T-cell (primary cell): ENCODE data around the gene PKHD1. TPM values are rescaled to one million over a fixed set of nuclear protein-coding genes. Genes with fewer than 3 reads are reported as not detected.
"Not testable (repeated sequence)": the region's sequence is repeated elsewhere in the genome, so short reads cannot be mapped to it uniquely, and the experiment has no call there.

Experiments
- ATAC-seq, 4 experiments: fragments of 200-7000 bp in 3 of 4; fragments of 150-1000 bp in 1 of 4; cut with Tn5 transposase; replicated peaks in 1 of 4; 1 replicate in 3 of 4; 2 replicates in 1 of 4; pipeline ENCODE4 v1.10.0; 2021; ENCODE audit warnings: moderate library complexity in 3 of 4, mild to moderate bottlenecking in 2 of 4, moderate number of reproducible peaks in 1 of 4
- CTCF ChIA-PET, 2 donors: fragments of 300-600 bp; sonication (Branson Sonifier 250); formaldehyde crosslinking; loops; one replicate each; lab custom pipeline; 2022; ENCODE audit warnings: antibody characterized with exemption in 2 of 2; lab: Charles Lee
- POLR2A ChIA-PET, 2 donors: fragments of 300-600 bp; sonication (Branson Sonifier 250); formaldehyde crosslinking; loops; one replicate each; lab custom pipeline; 2022; ENCODE audit warnings: antibody characterized with exemption in 2 of 2; lab: Charles Lee
- DNase-seq, 35 experiments: peaks; one replicate each; pipeline versions ENCODE4 v3.0.0 to v3.0.0-alpha.2; 2013 to 2023
- H3K27ac ChIP-seq: one replicate; pipeline ENCODE4 v1.5.1; 2013; ENCODE audit warnings: low read length
- H3K27me3 ChIP-seq, 2 experiments: replicated peaks in 1 of 2; 1 replicate in 1 of 2; 2 replicates in 1 of 2; pipeline versions ENCODE4 v1.6.1 to v1.7.0; 2013; ENCODE audit warnings: low read length in 1 of 2, mixed read lengths in 1 of 2; ENCODE audit not compliant: control insufficient read depth in 2 of 2, insufficient read depth in 2 of 2; ENCODE audit errors: extremely low read depth in 1 of 2
- H3K36me3 ChIP-seq, 2 donors: 1 replicate in 1 of 2; 2 replicates in 1 of 2; pipeline versions ENCODE4 v1.6.1 to v1.7.0; 2013; ENCODE audit warnings: low read length in 1 of 2; ENCODE audit not compliant: control insufficient read depth in 2 of 2, insufficient read depth in 1 of 2; ENCODE audit errors: extremely low read depth in 1 of 2
- H3K4me1 ChIP-seq, 2 experiments: 1 replicate in 1 of 2; 2 replicates in 1 of 2; pipeline versions ENCODE4 v1.6.1 to v1.7.0; 2013; ENCODE audit warnings: low read length in 2 of 2, mixed read lengths in 1 of 2; ENCODE audit not compliant: insufficient read depth in 2 of 2, control insufficient read depth in 1 of 2; ENCODE audit errors: extremely low read depth in 1 of 2
- H3K4me3 ChIP-seq, 2 donors: 1 replicate in 1 of 2; 2 replicates in 1 of 2; pipeline versions ENCODE4 v1.5.1 to v1.7.0; 2013; ENCODE audit warnings: mild to moderate bottlenecking in 2 of 2, low read length in 1 of 2, moderate library complexity in 1 of 2; ENCODE audit not compliant: control insufficient read depth in 1 of 2; ENCODE audit errors: extremely low read depth in 1 of 2
- H3K9me3 ChIP-seq: 2 replicates; pipeline ENCODE4 v1.7.0; 2013
- H3K27ac Mint-ChIP-seq, 2 donors: one replicate each; pipeline ENCODE4 v1.8.0; 2020 to 2021; ENCODE audit warnings: mild to moderate bottlenecking in 2 of 2, mixed read lengths in 2 of 2
- H3K27me3 Mint-ChIP-seq, 2 donors: one replicate each; pipeline ENCODE4 v1.8.0; 2021 to 2022; ENCODE audit warnings: mixed read lengths in 2 of 2
- H3K36me3 Mint-ChIP-seq: one replicate; pipeline ENCODE4 v1.8.0; 2021; ENCODE audit warnings: mixed read lengths
- H3K4me1 Mint-ChIP-seq, 3 donors: one replicate each; pipeline ENCODE4 v1.8.0; 2020 to 2022; ENCODE audit warnings: mixed read lengths in 3 of 3, mild to moderate bottlenecking in 1 of 3
- H3K4me3 Mint-ChIP-seq, 3 donors: one replicate each; pipeline ENCODE4 v1.8.0; 2020 to 2022; ENCODE audit warnings: mild to moderate bottlenecking in 3 of 3, mixed read lengths in 3 of 3, moderate library complexity in 3 of 3
- H3K9me3 Mint-ChIP-seq, 3 donors: one replicate each; pipeline ENCODE4 v1.8.0; 2020 to 2022; ENCODE audit warnings: mixed read lengths in 3 of 3
- WGBS: methylation state at CpG from one replicate; pipeline ENCODE4 v1.1.5; 2013; ENCODE audit warnings: missing lambda C conversion rate; ENCODE audit not compliant: insufficient coverage; 5-methylcytosine and 5-hydroxymethylcytosine counted together
- total RNA-seq, 35 experiments: library from RNA in 6 of 35; stranded (reverse) in 6 of 35; fragments of 120-200 nt in 1 of 35; gene quantifications; one replicate each; pipeline versions ENCODE4 v1.2.1 to v1.2.4 and lab custom pipeline; 2013 to 2026

The PKHD1 gene
- total RNA-seq, 5 donors from 2014 or later (not counting 1 experiment from before 2014, with no cell fraction given): 0.03 TPM; not detected in 3

DNA sequence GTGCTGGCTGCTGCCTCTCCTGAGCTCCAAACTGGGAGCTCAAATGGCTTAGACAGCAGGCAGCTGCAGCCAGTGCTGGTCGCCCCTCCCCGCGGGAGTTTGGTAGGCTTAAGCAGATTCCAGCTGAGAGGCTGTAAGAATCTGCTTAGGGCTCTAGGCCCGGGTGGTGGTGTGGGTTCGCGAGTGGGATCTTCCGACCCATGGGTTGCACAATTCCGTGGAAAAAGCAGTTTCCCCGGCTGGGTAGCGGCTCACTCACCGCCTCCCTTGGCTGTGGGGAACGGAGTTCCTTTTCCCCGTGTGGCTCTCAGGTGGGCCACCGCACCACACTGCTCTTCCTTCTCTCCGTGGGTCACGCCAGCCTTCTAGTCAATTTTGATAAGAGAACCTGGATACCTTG is 232.5 kb downstream of the PKHD1 start:
- Histone ChIP-seq H3K4me1 (no peaks in the 10 kb centered on the region), H3K27me3 (peaks cover 0 to 9% of the 10 kb centered on the region in 2 experiments), H3K9me3 (no peaks in the 10 kb centered on the region), H3K27ac (no peak overlapping the region), H3K36me3 (no peaks in the 10 kb centered on the region), H3K4me3 (no peak overlapping the region)
- H3K4me3 Mint-ChIP-seq: no peak overlapping the region
- 83% methylated on average over 13 of the region's 16 CpGs for WGBS
- POLR2A ChIA-PET: no interaction called here
- H3K27ac Mint-ChIP-seq: no peak overlapping the region
- no peaks in the 10 kb centered on the region for H3K9me3 Mint-ChIP-seq
- no peaks in the 10 kb centered on the region for H3K36me3 Mint-ChIP-seq
- H3K27me3 Mint-ChIP-seq: peaks cover 7 to 10% of the 10 kb centered on the region in 2 donors
- no peak for DNase-seq
- CTCF ChIA-PET: no interaction called here
- H3K4me1 Mint-ChIP-seq: no peaks in the 10 kb centered on the region
- no peak for ATAC-seq

DNA sequence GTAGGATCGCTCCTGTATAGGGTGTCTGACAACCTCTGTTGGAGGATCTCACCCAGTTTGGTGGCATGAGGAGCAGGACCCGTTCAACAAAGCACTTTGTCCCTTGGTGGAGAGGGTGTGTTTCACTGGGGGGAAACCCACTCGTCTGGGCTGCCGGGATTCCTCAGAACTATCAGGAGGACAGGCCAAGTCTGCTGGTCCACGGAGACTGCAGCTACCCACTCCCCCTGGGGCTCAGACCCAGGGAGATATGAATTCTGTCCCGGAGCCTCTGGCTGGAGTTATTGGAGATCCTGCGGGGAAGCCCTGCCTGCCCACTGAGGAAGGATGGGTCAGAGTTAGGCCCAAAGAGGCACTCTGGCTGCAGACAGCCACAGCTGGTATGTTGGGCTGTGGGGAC is 233.1 kb downstream of the PKHD1 start:
- peaks cover 4 to 10% of the 10 kb centered on the region in 2 donors for H3K27me3 Mint-ChIP-seq
- no peak overlapping the region for H3K27ac ChIP-seq
- no peaks in the 10 kb centered on the region for H3K36me3 Mint-ChIP-seq
- H3K4me3 Mint-ChIP-seq: no peak overlapping the region
- no peak overlapping the region for H3K27ac Mint-ChIP-seq
- peaks cover 0 to 9% of the 10 kb centered on the region in 2 experiments for H3K27me3 ChIP-seq
- no peak for ATAC-seq
- CTCF ChIA-PET: no interaction called here
- POLR2A ChIA-PET: no interaction called here
- H3K4me3 ChIP-seq: no peak overlapping the region
- H3K36me3 ChIP-seq: no peaks in the 10 kb centered on the region
- H3K9me3 Mint-ChIP-seq: no peaks in the 10 kb centered on the region
- no peak for DNase-seq
- 79% methylated on average over 5 of the region's 7 CpGs for WGBS
- H3K4me1 ChIP-seq: no peaks in the 10 kb centered on the region
- H3K4me1 Mint-ChIP-seq: no peaks in the 10 kb centered on the region
- H3K9me3 ChIP-seq: no peaks in the 10 kb centered on the region

DNA sequence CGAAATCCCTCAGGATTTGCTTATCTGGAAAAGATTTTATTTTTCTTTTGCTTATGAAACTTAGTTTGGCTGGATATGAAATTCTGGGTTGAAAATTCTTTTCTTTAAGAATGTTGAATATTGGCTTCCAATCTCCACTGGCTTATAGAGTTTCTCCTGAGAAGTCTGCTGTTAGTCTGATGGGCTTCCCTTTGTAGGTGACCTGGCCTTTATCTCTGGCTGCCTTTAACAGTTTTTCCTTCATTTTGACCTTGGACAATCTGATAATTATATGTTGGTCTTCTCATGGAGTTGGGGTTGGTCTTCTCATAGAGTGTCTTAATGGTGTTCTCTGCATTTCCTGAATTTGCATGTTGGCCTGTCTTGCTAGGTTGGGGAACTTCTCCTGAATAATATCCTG is 234.3 kb downstream of the PKHD1 start:
- CTCF ChIA-PET, H3K36me3 Mint-ChIP-seq, H3K4me1 Mint-ChIP-seq, H3K9me3 Mint-ChIP-seq, H3K4me3 ChIP-seq, H3K4me1 ChIP-seq, H3K27me3 ChIP-seq, ATAC-seq, DNase-seq, H3K9me3 ChIP-seq, H3K27ac Mint-ChIP-seq, H3K36me3 ChIP-seq, POLR2A ChIA-PET, H3K27ac ChIP-seq, H3K27me3 Mint-ChIP-seq, H3K4me3 Mint-ChIP-seq: not testable (repeated sequence)
- no CpG with 5 or more reads among the region's 1 CpG for WGBS

DNA sequence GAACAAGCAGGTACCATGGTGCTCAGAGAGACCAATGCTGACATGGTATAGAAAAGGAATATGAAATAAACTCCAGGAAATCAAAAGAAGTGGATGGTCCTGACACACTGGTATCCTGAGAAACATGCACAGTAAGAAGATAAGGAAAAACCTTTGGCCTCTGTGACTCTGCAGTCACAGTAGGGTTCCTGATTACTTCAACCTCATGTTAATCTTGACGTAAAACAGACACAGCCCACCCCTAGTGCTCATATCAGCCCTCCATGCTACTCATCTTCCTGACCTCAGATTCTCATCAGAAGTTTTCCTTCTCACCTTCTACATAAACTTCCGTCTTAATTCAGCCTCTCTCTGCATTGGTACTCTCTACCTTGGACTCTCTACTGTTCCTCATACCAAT is 240.9 kb downstream of the PKHD1 start:
- H3K27me3 ChIP-seq: peaks cover 0 to 6% of the 10 kb centered on the region in 2 experiments
- H3K4me3 ChIP-seq: no peak overlapping the region
- H3K4me1 ChIP-seq: no peaks in the 10 kb centered on the region
- POLR2A ChIA-PET: no interaction called here
- no peaks in the 10 kb centered on the region for H3K36me3 ChIP-seq
- CTCF ChIA-PET: no interaction called here
- Mint-ChIP-seq H3K4me3 (no peak overlapping the region), H3K27ac (no peak overlapping the region), H3K9me3 (no peaks in the 10 kb centered on the region), H3K36me3 (no peaks in the 10 kb centered on the region), H3K4me1 (no peaks in the 10 kb centered on the region), H3K27me3 (no peaks in the 10 kb centered on the region)
- H3K27ac ChIP-seq: no peak overlapping the region
- ATAC-seq (no peak), DNase-seq (no peak)
- WGBS: 60% methylated on average over 1 of the region's 2 CpGs
- H3K9me3 ChIP-seq: no peaks in the 10 kb centered on the region

DNA sequence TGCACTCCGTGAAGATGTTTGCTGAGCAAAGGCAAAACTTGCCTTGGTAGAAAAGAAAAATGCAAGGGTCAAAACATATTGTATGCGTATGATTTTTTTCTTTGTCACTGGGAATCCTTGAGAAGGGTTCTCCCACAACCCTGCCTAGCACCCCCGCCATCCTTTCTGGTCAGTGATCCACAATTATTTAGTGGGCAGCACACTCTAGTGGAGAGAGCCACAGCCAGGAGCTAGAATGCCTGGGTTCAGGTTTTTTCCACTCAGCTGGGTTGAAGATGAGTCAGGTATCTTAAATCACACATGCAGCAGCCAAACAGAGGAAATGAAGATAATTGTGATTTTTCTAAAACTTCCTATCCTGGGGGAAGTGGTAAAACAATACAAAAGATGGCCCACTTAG is 243.1 kb downstream of the PKHD1 start:
- H3K27me3 ChIP-seq: peaks cover 0 to 6% of the 10 kb centered on the region in 2 experiments

DNA sequence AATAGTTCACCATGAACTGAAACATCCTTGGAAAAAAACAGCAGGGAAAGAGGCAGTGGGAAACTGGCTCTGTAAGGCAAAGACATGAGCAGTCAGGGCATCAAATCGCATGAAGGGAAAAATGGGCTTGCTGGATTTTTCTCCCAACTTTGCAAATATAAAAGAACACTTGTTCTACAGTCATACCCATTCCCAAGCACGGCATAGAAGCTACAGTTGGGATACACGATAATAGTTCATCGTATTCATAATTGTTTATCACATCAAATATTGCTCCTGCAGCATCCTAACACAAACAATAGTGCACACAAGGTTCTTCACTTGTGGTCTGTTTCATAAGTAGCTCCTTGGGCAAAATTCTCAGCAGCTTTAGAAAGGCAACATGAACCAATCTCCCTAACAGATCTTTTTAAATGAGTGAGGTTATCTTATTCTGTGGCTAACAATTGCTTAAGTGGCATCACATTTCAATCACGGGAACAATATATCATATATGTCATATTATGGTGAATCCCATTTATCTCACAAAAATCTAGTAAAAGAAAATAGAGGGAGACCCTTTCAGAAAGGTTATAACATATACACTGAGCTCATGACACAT is 243.9 kb downstream of the PKHD1 start:
- Mint-ChIP-seq H3K27ac (no peak overlapping the region), H3K9me3 (no peaks in the 10 kb centered on the region), H3K4me3 (no peak overlapping the region), H3K27me3 (no peaks in the 10 kb centered on the region), H3K36me3 (no peaks in the 10 kb centered on the region), H3K4me1 (no peaks in the 10 kb centered on the region)
- no peak for DNase-seq
- ChIA-PET POLR2A (no interaction called here), CTCF (interaction anchor here in 1 of 2 donors (0.6 kb wide), 1 partner anchor 115 kb away, joined by 3 read pairs; no protein-coding TSS in a partner anchor)
- 80% methylated on average over 4 of the region's 5 CpGs for WGBS
- peaks cover 0 to 6% of the 10 kb centered on the region in 2 experiments for H3K27me3 ChIP-seq
- H3K9me3 ChIP-seq: no peaks in the 10 kb centered on the region
- no peak overlapping the region for H3K4me3 ChIP-seq
- H3K36me3 ChIP-seq: no peaks in the 10 kb centered on the region
- H3K27ac ChIP-seq: no peak overlapping the region
- H3K4me1 ChIP-seq: no peaks in the 10 kb centered on the region
- ATAC-seq: no peak

More for the DNA sequence above, 243.1 kb downstream of the PKHD1 start:
- Mint-ChIP-seq H3K27ac (no peak overlapping the region), H3K4me1 (no peaks in the 10 kb centered on the region), H3K4me3 (no peak overlapping the region), H3K9me3 (no peaks in the 10 kb centered on the region), H3K36me3 (no peaks in the 10 kb centered on the region), H3K27me3 (no peaks in the 10 kb centered on the region)
- no peak overlapping the region for H3K27ac ChIP-seq
- no peaks in the 10 kb centered on the region for H3K4me1 ChIP-seq
- no peaks in the 10 kb centered on the region for H3K36me3 ChIP-seq
- ATAC-seq (no peak), DNase-seq (no peak)
- WGBS: 67% methylated on average over 1 of the region's 3 CpGs
- POLR2A ChIA-PET: no interaction called here
- no peaks in the 10 kb centered on the region for H3K9me3 ChIP-seq
- no peak overlapping the region for H3K4me3 ChIP-seq
- CTCF ChIA-PET: no interaction called here
